Retina (tissue), 1 donor: ENCODE results near the gene TMPRSS7.

Source experiments
- DNase-seq: peaks from one replicate; pipeline ENCODE4 v3.0.0-alpha.2; 2016

Gene TMPRSS7, protein sequence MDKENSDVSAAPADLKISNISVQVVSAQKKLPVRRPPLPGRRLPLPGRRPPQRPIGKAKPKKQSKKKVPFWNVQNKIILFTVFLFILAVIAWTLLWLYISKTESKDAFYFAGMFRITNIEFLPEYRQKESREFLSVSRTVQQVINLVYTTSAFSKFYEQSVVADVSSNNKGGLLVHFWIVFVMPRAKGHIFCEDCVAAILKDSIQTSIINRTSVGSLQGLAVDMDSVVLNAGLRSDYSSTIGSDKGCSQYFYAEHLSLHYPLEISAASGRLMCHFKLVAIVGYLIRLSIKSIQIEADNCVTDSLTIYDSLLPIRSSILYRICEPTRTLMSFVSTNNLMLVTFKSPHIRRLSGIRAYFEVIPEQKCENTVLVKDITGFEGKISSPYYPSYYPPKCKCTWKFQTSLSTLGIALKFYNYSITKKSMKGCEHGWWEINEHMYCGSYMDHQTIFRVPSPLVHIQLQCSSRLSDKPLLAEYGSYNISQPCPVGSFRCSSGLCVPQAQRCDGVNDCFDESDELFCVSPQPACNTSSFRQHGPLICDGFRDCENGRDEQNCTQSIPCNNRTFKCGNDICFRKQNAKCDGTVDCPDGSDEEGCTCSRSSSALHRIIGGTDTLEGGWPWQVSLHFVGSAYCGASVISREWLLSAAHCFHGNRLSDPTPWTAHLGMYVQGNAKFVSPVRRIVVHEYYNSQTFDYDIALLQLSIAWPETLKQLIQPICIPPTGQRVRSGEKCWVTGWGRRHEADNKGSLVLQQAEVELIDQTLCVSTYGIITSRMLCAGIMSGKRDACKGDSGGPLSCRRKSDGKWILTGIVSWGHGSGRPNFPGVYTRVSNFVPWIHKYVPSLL

DNA sequence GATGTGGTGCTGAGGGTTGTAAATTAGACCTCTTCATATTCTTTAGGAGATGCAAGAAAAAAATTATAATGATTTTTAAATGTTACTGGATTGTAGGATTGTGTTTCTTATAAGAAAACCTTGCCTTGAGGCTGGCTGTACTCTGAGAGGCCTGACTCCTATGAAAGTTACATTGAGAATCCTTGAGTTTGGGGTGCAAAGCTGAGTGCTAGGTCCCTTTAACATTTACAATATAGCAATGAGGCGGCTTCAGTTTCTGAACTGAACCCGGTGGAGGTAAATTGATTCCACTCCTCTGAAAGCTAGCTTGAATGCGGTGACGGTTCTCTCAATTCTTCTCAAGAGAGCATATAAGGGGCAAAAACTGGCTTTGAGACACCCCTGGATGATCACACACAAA, at the start of gene TMPRSS7:
Gene TMPRSS7 (plus strand): TSS at position 301 of the 400 bp plus-strand sequence. CDS start 110 bp downstream, outside the sequence.
- no peak for DNase-seq

DNA sequence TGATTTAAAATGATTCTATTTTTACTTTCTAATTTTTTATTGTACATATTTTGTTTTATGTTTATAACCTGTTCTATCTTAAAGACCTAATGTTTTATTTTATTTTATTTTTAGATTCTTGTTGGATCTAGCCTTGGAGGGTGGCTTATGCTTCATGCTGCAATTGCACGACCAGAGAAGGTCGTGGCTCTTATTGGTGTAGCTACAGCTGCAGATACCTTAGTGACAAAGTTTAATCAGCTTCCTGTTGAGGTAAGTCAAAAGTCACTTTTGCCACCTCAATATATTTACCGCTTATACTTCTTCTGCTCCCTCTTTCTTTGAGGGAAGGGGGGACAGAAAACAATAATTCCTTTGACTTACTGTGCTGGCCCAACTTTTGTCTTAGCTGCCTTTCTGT, 47.7 kb upstream of the TMPRSS7 start:
- no peak for DNase-seq

DNA sequence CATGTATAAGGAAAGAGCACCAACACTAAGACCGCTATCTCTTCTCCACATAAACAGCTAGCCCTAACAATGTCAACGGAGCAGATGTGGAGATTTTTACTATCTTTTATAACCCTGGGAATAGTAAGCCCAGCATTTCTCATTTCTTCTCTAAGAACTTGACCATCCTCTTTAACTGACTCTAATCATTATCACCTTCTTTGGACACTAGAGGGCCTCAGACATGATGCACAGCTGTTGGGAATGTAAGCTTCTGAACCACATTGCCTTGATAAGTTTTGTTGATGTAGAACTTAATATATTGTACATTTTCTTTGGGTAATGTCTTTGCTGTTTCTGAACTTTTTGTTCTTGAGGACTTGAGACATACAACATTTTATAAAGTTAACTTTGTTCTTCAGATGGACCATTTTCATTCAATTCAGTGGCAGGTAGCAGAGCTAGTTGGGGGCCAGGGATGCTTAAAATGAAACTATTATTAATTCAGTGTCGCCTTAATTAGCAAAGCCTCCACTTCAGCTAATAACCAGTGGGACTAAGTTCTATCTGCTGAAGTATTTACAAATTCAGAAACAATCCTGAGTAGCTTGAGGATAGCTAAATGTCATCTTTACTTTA, 45.4 kb upstream of the TMPRSS7 start:
- peak; percentile 20 for DNase-seq

DNA sequence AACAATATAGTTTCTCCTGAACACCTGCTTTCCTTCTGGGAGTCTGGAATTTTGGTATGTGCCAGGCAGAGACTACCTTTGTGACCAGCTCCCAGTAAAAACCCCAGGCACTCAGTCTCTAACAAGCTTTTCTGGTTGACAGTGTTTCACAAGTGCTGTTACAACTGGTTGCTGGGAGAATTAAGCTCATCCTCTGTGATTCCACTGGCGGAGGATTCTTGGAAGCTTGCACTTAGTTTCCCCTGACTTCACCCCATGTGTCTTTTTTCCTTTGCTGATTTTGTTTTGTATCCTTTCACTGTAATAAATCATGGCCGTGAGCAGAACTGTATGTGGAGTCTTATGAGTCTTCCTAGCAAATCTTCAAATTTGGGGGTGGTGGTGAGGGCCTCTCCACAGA, 41.5 kb upstream of the TMPRSS7 start:
- no peak for DNase-seq

DNA sequence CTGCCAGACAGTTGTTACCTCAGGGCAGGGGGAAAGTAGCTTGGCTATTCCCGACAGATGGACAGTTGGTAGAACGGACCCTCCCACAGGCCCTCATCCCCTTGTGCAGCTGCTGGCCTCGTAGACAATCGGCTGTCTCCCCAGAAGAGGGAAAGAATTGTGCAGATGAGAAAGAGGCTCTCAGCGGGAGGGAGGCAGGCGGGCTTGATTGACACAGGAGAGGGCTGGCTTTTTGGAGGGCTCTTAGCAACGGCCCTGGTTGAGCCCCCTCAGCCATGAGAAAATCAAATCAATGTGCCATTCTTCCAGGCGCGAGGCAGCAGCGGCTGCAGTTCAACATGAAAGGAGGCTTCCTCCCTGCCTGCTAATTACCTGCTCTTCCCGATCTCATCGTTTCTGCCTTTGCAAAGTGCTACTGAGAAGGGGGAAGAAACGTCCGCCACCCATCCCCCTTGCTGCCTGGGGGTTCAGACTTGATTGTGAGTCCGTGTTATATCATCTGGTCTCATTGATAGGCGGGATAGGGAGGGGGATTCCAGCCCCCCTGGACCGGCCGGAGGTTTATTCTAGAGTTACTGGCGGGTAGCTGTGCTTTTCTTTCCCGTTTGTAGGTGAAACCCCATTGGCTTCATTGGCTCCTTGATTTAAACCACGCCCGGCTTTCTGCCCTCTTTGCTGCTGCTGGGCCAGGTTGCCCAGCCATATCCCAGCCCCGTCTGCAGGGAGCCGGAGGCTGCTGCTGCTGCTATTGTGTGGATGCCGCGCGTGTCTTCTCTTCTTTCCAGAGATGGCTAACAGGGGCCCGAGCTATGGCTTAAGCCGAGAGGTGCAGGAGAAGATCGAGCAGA, 35.7 kb upstream of the TMPRSS7 start, which contains the start of gene TAGLN3:
Gene TAGLN3 (plus strand): TSS at position 287 of the 848 bp plus-strand sequence. CDS start 501 bp downstream, at position 788.
- DNase-seq = peak; percentile 95

DNA sequence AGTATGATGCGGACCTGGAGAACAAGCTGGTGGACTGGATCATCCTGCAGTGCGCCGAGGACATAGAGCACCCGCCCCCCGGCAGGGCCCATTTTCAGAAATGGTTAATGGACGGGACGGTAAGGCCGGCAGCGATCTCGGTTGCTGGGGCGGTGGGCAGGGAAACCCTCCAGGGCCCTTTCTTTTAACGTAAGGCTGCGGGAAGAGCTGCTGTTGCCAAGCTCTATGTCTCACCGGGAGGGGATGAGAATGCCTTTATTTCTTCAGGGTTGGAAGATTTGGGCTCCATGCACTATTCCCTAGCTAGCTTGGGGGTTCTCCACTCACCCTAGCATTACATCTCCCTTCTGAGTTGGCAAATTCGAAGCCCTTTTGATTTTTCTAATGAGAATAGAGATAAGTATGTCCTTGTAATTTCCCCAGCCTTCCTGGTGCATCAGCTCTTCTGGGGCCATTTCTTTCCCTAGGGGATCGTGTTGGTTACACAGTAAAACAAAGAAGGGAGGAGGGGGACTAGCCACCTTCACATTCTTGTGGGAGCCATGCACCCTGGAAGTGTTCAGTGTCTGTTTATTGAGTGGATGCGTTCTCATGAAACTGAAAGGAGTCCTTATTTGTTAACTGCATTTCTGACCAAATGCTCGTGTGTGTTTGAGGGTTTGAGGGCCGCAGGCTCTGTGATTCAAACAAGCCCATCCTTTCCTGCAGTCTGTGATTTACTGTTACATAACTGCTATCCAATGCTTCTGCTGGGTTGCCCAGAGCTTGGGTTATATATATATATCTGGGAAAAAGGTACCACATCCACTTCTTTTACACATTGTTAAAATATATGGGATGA, 34.8 kb upstream of the TMPRSS7 start:
- DNase-seq = peak; percentile 71

DNA sequence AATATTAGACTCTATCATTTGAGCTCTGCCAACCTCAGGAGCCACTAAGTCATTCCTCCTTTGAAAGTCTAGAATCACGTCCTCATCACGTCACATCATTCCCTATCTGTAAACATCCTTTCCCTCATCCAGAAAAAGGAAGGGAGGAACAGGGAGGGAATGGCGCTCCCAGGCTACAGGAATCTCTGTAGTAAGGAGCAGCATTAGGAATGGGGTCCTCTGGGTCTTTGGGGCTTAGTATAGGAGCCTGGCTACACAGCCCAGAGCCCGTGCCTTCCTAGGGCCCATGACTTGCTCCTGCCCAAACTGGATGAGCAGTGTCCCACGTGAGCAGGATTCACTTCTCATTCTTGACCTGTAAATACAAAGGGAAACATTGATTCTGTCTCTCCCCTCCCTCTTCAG, 34.2 kb upstream of the TMPRSS7 start:
- DNase-seq = peak; percentile 50

DNA sequence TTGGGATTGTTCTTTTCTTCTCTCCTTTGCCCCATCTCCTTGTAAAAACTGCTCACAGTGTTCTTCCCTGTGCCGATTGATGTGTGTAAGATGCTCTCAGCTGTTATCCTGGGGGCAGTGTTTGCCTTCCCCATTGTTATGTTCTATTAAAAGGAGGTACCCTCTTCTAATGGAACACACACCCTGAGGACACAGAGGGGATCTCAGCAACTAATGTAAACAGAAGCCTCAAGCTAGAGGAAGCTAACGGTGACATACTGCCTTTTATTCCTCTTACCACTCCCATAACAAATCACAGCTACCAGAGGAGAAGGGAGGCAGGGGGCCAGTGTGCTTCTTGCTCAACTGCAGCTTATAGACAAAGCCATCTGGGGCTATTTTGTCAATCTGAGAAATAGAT, 33.6 kb upstream of the TMPRSS7 start:
- DNase-seq = peak; percentile 48

DNA sequence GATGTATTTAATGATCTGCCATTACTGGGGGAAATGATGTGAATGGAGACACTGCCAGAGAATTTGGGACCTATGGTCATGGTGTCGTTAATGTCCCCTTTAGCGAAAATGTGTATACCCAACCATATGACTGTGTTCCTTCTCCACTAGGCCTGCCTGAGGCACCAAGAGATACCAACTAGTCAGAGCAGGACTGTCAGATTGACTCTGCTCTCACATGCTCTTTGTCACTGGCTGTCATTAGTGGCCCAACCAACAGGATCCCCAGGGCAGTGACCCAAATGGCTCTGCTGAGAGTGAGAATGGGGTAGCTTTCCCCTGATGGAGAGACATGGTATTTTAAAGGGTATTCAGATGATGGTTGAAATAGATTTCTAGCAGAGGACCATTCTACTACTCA, 33.0 kb upstream of the TMPRSS7 start:
- DNase-seq = peak; percentile 51

DNA sequence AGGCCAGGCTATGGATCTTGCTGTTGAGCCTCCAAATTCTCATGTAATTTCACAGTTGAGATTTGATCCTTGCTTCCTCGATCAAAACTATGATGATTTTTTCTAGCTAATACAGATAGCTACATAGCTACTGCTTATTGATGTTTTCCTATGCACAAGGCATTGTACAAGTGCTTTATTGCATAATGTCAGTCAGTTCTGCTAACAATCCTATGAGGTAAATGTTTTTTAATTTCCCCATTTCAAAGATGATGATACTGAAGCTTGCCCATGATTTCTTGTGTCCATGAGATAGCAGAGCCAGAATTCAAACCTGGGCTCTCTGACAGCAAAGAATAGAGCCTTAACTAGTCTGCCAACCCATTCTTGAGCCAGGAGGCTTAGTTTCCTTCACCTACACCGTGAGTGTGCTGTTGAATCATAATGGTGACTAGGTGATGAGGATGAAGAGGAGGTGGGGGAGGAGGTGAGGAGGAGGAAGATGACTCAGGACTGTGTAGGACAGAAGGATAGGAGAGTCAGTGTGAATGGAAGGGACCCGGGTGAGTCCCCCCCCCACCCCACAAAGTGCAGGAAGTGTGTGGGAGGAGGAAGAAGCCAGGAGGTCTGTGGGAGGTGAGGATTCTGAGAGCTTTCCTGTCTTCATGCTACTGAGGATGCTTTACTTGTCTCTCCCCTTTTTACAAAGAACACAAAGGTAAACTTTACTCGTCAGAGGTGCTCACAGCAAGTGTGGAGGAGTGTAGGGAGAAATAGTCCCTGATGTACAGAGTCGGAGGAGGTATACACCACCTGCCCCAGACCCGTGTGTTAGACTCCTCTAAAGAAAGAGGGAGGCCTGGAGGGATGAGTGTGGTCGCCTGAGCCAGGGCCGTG, 32.2 kb upstream of the TMPRSS7 start:
- no peak for DNase-seq

DNA sequence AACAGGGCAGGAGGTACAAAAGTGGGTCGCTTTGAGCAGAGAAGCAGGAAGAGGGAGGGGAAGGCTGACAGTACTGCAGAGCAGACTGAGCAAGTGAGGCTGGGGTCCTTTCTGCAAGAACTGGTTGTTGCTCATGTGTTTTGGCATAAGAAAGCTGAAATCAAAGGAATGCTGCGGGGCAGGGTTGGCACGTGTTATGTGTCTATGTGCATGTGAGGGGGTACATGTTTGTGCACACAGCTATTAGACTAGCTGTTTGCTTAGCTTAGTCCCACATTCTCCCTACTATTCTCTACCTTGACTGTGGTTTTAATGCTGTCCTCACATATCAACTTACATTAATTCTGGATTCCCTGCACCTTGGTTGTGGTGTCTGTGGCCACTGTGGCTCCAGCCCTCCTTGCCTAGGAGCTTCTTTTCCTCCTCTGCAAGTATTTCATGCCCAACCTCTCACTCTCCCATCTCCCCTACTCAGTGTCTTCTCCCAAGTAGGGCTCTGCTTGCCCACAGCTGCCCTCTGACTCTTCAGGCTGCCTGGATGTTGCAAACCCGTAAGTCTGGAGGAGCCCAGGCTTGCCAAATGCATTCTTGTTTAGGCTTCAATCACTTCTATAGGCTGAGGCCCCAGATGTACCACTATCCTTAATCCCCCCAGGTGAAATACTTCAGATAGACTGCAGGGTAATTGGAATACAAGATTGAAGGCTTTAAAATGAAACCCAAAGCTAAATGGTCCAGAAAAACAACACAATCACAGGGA, 31.0 kb upstream of the TMPRSS7 start:
- DNase-seq = no peak

DNA sequence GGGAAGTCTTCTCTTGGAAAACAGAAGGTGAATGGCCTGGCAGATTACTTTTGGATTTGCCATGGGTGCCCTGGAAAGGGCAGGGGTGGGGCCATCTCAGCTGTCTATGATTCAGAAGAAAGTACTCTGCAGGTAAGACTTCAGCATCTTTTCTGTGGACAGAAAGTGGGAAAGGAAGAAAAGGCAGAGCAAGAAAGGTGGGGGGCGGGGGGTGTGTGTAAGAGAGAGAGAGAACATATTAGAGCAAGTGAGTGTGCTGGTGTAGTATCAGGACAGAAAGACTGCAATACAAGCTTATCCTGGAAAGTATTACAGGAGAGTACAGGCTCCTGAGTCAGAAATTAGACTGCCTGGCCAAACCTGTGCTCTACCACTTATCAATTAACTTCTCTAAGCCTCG, 30.3 kb upstream of the TMPRSS7 start:
- no peak for DNase-seq

DNA sequence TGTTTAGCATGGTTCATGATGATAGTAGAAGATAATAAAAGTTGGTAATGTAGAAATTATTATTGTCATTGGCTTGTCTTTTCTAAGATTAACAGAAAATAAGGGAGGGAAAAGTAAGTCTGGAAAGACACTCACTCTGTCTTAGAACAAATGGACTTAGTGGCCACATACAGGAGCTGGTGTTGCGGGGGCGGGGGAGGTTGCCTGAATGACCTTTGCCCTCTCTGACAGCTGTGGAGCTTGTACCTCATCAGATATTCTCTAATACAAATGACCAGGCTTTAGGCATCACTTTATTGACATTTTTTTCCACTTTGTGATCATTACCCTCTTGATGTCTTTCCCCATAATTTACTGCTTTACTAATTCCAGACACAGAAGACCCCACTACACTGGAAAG, 29.9 kb upstream of the TMPRSS7 start:
- no peak for DNase-seq

DNA sequence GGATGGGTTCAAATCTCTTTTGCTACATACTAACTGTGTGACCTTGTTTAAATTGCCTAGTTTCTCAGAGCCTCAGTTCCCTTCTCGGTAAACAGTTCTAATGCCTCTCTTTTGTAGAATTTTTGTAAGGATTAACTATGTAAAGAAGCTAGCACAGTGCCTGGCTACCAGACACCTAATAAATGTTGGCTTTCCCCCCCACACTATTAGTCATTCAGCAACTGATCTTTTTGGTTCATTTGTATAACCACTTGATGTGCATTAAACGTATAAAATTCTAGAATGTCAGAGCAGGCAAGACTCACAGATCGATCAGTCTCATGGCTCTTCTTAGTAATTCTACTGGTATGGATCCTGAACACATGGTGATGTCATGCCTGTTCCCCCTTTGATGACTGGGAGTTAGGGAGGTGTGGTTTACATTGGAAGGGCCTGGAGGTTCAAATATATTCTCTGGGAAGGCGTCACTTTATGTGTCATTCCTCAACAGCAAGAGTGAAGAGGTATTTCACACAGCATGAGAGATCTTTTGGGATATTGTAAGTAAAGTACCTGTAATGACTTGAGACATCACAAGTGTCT, 29.4 kb upstream of the TMPRSS7 start:
- DNase-seq = no peak

DNA sequence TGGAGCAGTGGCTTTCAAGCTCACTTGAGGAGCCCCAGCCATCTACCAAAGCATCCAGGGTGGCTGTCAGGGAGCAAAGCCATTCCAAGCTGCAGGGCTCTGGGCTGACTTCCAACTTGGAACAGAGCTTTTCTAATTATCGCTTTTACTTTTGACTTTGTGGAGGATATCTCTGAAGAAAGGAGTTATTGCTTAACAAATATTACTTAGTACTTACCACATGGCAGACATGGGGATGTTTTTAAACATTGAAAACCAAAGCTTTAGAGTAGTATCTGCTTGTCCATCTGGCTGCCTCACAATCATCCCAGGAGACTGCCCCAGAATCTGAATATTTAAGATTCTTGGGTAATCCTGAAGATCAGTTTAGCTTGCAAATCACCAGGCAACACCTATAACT, 26.9 kb upstream of the TMPRSS7 start:
- no peak for DNase-seq

DNA sequence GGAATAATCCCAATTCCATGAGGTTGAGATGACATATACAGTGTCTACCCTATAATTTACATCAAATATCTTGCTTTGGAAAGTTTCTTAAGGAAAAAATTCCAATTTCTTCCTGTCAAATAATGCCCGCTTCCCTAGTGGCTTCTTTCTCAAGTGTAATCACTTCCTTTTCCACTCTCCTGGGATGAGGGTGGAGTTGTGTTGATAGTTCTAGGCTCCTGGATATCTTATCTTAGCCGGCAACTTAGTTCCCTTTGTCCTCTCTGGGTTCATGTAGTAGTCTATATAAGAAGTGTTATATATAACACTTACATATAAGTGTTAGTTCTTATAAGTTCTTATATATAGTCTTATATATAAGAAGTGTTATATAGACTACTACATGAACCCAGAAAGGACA, 24.9 kb upstream of the TMPRSS7 start:
- DNase-seq = no peak

DNA sequence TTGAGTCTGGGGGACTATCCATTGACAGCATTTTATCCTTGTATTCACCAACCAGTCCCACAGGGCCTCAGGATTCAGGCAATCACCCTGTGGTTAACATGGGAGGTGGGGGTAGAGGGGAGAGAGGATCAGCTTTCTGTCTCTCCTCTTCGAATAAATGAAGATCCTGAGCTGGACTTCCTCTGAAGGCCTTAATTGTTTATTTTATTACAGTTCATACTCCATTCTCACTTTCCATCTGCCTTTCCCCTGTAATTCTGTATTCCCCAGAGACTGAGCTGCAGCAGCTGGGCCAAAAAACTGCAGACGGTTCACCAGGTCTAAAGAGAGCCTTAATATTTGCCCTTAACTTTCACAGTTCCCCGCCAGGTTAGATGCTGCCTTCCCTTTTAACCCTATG, 23.9 kb upstream of the TMPRSS7 start:
- no peak for DNase-seq

DNA sequence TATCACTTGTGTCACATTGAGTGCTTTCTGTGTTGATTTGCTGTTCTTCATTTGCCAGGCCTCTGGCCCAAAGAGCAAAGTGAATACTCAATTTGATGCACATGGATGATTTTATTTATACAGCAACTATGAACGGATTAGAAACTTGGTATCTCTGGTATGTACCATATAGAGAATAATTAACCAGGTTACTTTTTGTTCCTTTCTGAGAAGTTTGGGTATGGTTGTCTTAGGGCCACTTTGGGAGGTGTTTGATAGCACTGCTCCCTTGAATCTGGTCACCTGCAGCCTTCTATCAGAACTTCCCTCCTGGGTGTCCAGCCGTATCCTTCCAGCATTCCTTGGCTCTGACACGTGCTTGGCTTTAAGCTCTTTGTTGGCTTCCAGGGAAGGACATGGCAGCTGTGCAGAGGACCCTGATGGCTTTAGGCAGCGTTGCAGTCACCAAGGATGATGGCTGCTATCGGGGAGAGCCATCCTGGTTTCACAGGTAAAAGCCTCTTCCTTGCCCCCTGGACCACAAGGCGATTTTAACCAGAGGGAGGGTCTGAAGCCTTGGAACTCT, 23.1 kb upstream of the TMPRSS7 start:
- no peak for DNase-seq
